ENCODE measurements around the gene WDCP.

GRCh38 chr2:24022975-24023575, 24.1 kb downstream of the WDCP start:
- no peak for TF ChIP-seq CTCF (IDR thresholded peaks at IDR 0.05; ENCODE audit: poor library complexity, severe bottlenecking)
- no peak for TF ChIP-seq TAF1 (IDR thresholded peaks at IDR 0.05; ENCODE audit: low read depth)
- TF ChIP-seq EZH2 (IDR thresholded peaks at IDR 0.05; ENCODE audit: borderline replicate concordance, insufficient read depth, low read length, poor library complexity, severe bottlenecking) = no peak
